Muscle layer of colon (tissue), 2 donors: ENCODE measurements around the gene LLGL2.
"Not testable (repeated sequence)": the region's sequence is repeated elsewhere in the genome, so short reads cannot be mapped to it uniquely, and the experiment has no call there.

Experiments
- H3K27ac ChIP-seq: one replicate; pipeline ENCODE4 v1.7.0; 2013; ENCODE audit warnings: low read depth, mild to moderate bottlenecking, low read length, moderate library complexity
- H3K27me3 ChIP-seq, 2 donors: one replicate each; pipeline ENCODE4 v1.7.0; 2013; ENCODE audit warnings: low read length in 2 of 2, mild to moderate bottlenecking in 2 of 2; ENCODE audit not compliant: insufficient read depth in 2 of 2, control insufficient read depth in 1 of 2
- H3K36me3 ChIP-seq: one replicate; pipeline ENCODE4 v1.7.0; 2013; ENCODE audit warnings: mild to moderate bottlenecking, low read length; ENCODE audit not compliant: insufficient read depth
- H3K4me1 ChIP-seq: one replicate; pipeline ENCODE4 v1.7.0; 2013; ENCODE audit warnings: mild to moderate bottlenecking, low read length; ENCODE audit not compliant: insufficient read depth
- H3K4me3 ChIP-seq, 2 donors: one replicate each; pipeline ENCODE4 v1.7.0; 2013; ENCODE audit warnings: low read length in 2 of 2, low read depth in 1 of 2, mild to moderate bottlenecking in 1 of 2, moderate library complexity in 1 of 2
- H3K9ac ChIP-seq: one replicate; pipeline ENCODE4 v1.7.0; 2013; ENCODE audit warnings: low read length
- H3K9me3 ChIP-seq: one replicate; pipeline ENCODE4 v1.7.0; 2013; ENCODE audit warnings: mild to moderate bottlenecking, low read length
- donor health status: abdominal sarcoma.
- donor health status: Adenocarcinoma of cecum.

Gene LLGL2

GRCh38 chr17:75584849-75585175 lies 59.3 kb downstream of the LLGL2 start:
- Histone ChIP-seq H3K27ac (no peak overlapping the region), H3K4me1 (peaks cover 4% of the 10 kb centered on the region), H3K27me3 (no peaks in the 10 kb centered on the region), H3K9me3 (no peaks in the 10 kb centered on the region), H3K9ac (no peak overlapping the region), H3K4me3 (no peak overlapping the region), H3K36me3 (no peaks in the 10 kb centered on the region)

GRCh38 chr17:75587675-75588595 lies 62.4 kb downstream of the LLGL2 start, which contains the start of gene MYO15B:
Gene MYO15B, plus strand, starts transcription at chr17:75587800. Its CDS starts 258 bp downstream, at chr17:75588058.
- Histone ChIP-seq H3K27ac (peak within 1 kb of the TSS; percentile 93), H3K27me3 (no peaks in the 10 kb centered on the region), H3K4me3 (peak within 1 kb of the TSS; percentile 61 to 65), H3K36me3 (no peaks in the 10 kb centered on the region), H3K9me3 (no peaks in the 10 kb centered on the region), H3K4me1 (peaks cover 4% of the 10 kb centered on the region), H3K9ac (no peak within 1 kb of the TSS)

GRCh38 chr17:75588596-75589011 lies 63.1 kb downstream of the LLGL2 start:
- H3K36me3 ChIP-seq, result no peaks in the 10 kb centered on the region
- H3K9me3 ChIP-seq, result no peaks in the 10 kb centered on the region
- no peak overlapping the region for H3K9ac ChIP-seq
- H3K4me3 ChIP-seq, result peak overlapping the region; percentile 61 to 65
- no peaks in the 10 kb centered on the region for H3K27me3 ChIP-seq
- peaks cover 4% of the 10 kb centered on the region for H3K4me1 ChIP-seq
- H3K27ac ChIP-seq, result peak overlapping the region; percentile 93

GRCh38 chr17:75589012-75589918 lies 63.8 kb downstream of the LLGL2 start:
- peak overlapping the region; percentile 93 for H3K27ac ChIP-seq
- no peaks in the 10 kb centered on the region for H3K27me3 ChIP-seq
- H3K4me3 ChIP-seq, result peak overlapping the region; percentile 61 to 65
- H3K9ac ChIP-seq, result no peak overlapping the region
- H3K36me3 ChIP-seq, result no peaks in the 10 kb centered on the region
- peaks cover 4% of the 10 kb centered on the region for H3K4me1 ChIP-seq
- H3K9me3 ChIP-seq, result no peaks in the 10 kb centered on the region

GRCh38 chr17:75589919-75590303 lies 64.4 kb downstream of the LLGL2 start:
- H3K27ac ChIP-seq, result peak overlapping the region; percentile 14
- no peaks in the 10 kb centered on the region for H3K27me3 ChIP-seq
- no peak overlapping the region for H3K9ac ChIP-seq
- H3K4me1 ChIP-seq, result peaks cover 4% of the 10 kb centered on the region
- no peaks in the 10 kb centered on the region for H3K9me3 ChIP-seq
- H3K36me3 ChIP-seq, result no peaks in the 10 kb centered on the region
- peak overlapping the region in 1 of 2 donors; percentile 61 for H3K4me3 ChIP-seq

GRCh38 chr17:75590314-75590761 lies 64.8 kb downstream of the LLGL2 start:
- Histone ChIP-seq H3K9ac (no peak overlapping the region), H3K4me3 (no peak overlapping the region), H3K9me3 (no peaks in the 10 kb centered on the region), H3K27ac (no peak overlapping the region), H3K27me3 (no peaks in the 10 kb centered on the region), H3K36me3 (no peaks in the 10 kb centered on the region), H3K4me1 (peaks cover 4% of the 10 kb centered on the region)

- Histone ChIP-seq H3K36me3 (no peaks in the 10 kb centered on the region), H3K4me3 (no peak overlapping the region), H3K9ac (no peak overlapping the region), H3K27ac (no peak overlapping the region), H3K9me3 (no peaks in the 10 kb centered on the region), H3K4me1 (peaks cover 4% of the 10 kb centered on the region), H3K27me3 (no peaks in the 10 kb centered on the region)
Measured at GRCh38 chr17:75590849-75591721, 65.6 kb downstream of the LLGL2 start.

GRCh38 chr17:75591722-75592302 lies 66.3 kb downstream of the LLGL2 start:
- Histone ChIP-seq H3K9ac (no peak overlapping the region), H3K4me3 (no peak overlapping the region), H3K36me3 (no peaks in the 10 kb centered on the region), H3K4me1 (peaks cover 4% of the 10 kb centered on the region), H3K27ac (no peak overlapping the region), H3K9me3 (no peaks in the 10 kb centered on the region), H3K27me3 (no peaks in the 10 kb centered on the region)

- peaks cover 1% of the 10 kb centered on the region for H3K4me1 ChIP-seq
- H3K9ac ChIP-seq, result no peak overlapping the region
- H3K36me3 ChIP-seq, result no peaks in the 10 kb centered on the region
- H3K4me3 ChIP-seq, result no peak overlapping the region
- H3K9me3 ChIP-seq, result no peaks in the 10 kb centered on the region
- no peak overlapping the region for H3K27ac ChIP-seq
- H3K27me3 ChIP-seq, result no peaks in the 10 kb centered on the region
Measured at GRCh38 chr17:75592348-75593020, 67.0 kb downstream of the LLGL2 start.

GRCh38 chr17:75593430-75593829 lies 67.9 kb downstream of the LLGL2 start:
- not testable (repeated sequence) for H3K9me3 ChIP-seq, H3K27me3 ChIP-seq, H3K27ac ChIP-seq, H3K4me3 ChIP-seq, H3K36me3 ChIP-seq, H3K4me1 ChIP-seq, H3K9ac ChIP-seq
